Central memory CD8-positive, alpha-beta T cell (primary cell): ENCODE measurements around the gene LGALS1.

ENCODE experiments used
- ATAC-seq: fragments of 150-1000 bp; cut with Tn5 transposase; replicated peaks from 2 replicates; pipeline ENCODE4 v1.10.0; 2022; ENCODE audit warnings: mild to moderate bottlenecking, moderate FRiP score, moderate number of reproducible peaks; ENCODE audit not compliant: poor library complexity, severe bottlenecking; ENCODE audit errors: extremely low read depth
- DNase-seq, 2 donors: peaks; one replicate each; pipeline ENCODE4 v3.0.0; 2021; ENCODE audit warnings: low spot score in 2 of 2
- H3K27ac Mint-ChIP-seq: one replicate; pipeline ENCODE4 v1.8.0; 2022; ENCODE audit warnings: low read depth, mild to moderate bottlenecking, moderate library complexity, mixed read lengths
- H3K27me3 Mint-ChIP-seq: one replicate; pipeline ENCODE4 v1.8.0; 2022; ENCODE audit warnings: mixed read lengths
- H3K36me3 Mint-ChIP-seq: one replicate; pipeline ENCODE4 v1.8.0; 2022; ENCODE audit warnings: mild to moderate bottlenecking, moderate library complexity, mixed read lengths; ENCODE audit not compliant: insufficient read depth
- H3K4me1 Mint-ChIP-seq: one replicate; pipeline ENCODE4 v1.8.0; 2022; ENCODE audit warnings: mixed read lengths
- H3K4me3 Mint-ChIP-seq: one replicate; pipeline ENCODE4 v1.8.0; 2022; ENCODE audit warnings: mild to moderate bottlenecking, moderate library complexity, mixed read lengths
- H3K9me3 Mint-ChIP-seq: one replicate; pipeline ENCODE4 v1.8.0; 2022; ENCODE audit warnings: mixed read lengths

LGALS1 gene

GRCh38 chr22:37675930-37676735 is 697 bp downstream of the LGALS1 start:
- H3K9me3 Mint-ChIP-seq, result no peaks in the 10 kb centered on the region
- no peaks in the 10 kb centered on the region for H3K27me3 Mint-ChIP-seq
- H3K36me3 Mint-ChIP-seq, result peaks cover 19% of the 10 kb centered on the region
- no peak for ATAC-seq
- peak overlapping the region; percentile 88 for H3K4me3 Mint-ChIP-seq
- peaks cover 46% of the 10 kb centered on the region for H3K4me1 Mint-ChIP-seq
- H3K27ac Mint-ChIP-seq, result peak overlapping the region; percentile 94
- no peak for DNase-seq

GRCh38 chr22:37676736-37677492 is 1.5 kb downstream of the LGALS1 start:
- Mint-ChIP-seq H3K36me3 (peaks cover 19% of the 10 kb centered on the region), H3K4me1 (peaks cover 54% of the 10 kb centered on the region), H3K27ac (peak overlapping the region; percentile 94), H3K4me3 (peak overlapping the region; percentile 88), H3K27me3 (no peaks in the 10 kb centered on the region), H3K9me3 (no peaks in the 10 kb centered on the region)
- DNase-seq (peak; percentile 83 to 92), ATAC-seq (peak; percentile 89)

GRCh38 chr22:37677493-37677974 is 2.1 kb downstream of the LGALS1 start:
- ATAC-seq (peak; percentile 74), DNase-seq (no peak)
- Mint-ChIP-seq H3K4me3 (peak overlapping the region; percentile 88), H3K27ac (peak overlapping the region; percentile 94), H3K27me3 (no peaks in the 10 kb centered on the region), H3K9me3 (no peaks in the 10 kb centered on the region), H3K36me3 (peaks cover 18% of the 10 kb centered on the region), H3K4me1 (peaks cover 49% of the 10 kb centered on the region)

- peak overlapping the region; percentile 94 for H3K27ac Mint-ChIP-seq
- H3K4me3 Mint-ChIP-seq, result no peak overlapping the region
- peaks cover 48% of the 10 kb centered on the region for H3K4me1 Mint-ChIP-seq
- no peak for DNase-seq
- H3K36me3 Mint-ChIP-seq, result peaks cover 18% of the 10 kb centered on the region
- H3K27me3 Mint-ChIP-seq, result no peaks in the 10 kb centered on the region
- ATAC-seq, result no peak
- H3K9me3 Mint-ChIP-seq, result no peaks in the 10 kb centered on the region
These were observed 2.9 kb downstream of the LGALS1 start for GRCh38 chr22:37678372-37678771.

GRCh38 chr22:37679670-37680069 is 4.2 kb downstream of the LGALS1 start:
- peak overlapping the region; percentile 26 for H3K4me3 Mint-ChIP-seq

GRCh38 chr22:37680191-37680851 is 4.9 kb downstream of the LGALS1 start:
- ATAC-seq, result no peak
- Mint-ChIP-seq H3K36me3 (peaks cover 18% of the 10 kb centered on the region), H3K27ac (no peak overlapping the region), H3K4me1 (peaks cover 31% of the 10 kb centered on the region), H3K9me3 (no peaks in the 10 kb centered on the region), H3K4me3 (no peak overlapping the region), H3K27me3 (no peaks in the 10 kb centered on the region)
- DNase-seq, result no peak

More at GRCh38 chr22:37679670-37680069, 4.2 kb downstream of the LGALS1 start:
- H3K27me3 Mint-ChIP-seq, result no peaks in the 10 kb centered on the region
- peaks cover 37% of the 10 kb centered on the region for H3K4me1 Mint-ChIP-seq
- peaks cover 18% of the 10 kb centered on the region for H3K36me3 Mint-ChIP-seq
- DNase-seq, result no peak
- no peak for ATAC-seq
- H3K27ac Mint-ChIP-seq, result no peak overlapping the region
- no peaks in the 10 kb centered on the region for H3K9me3 Mint-ChIP-seq

GRCh38 chr22:37681001-37681424 is 5.6 kb downstream of the LGALS1 start:
- no peak overlapping the region for H3K4me3 Mint-ChIP-seq
- H3K4me1 Mint-ChIP-seq, result peaks cover 30% of the 10 kb centered on the region
- H3K27ac Mint-ChIP-seq, result no peak overlapping the region
- DNase-seq (no peak), ATAC-seq (no peak)
- peaks cover 18% of the 10 kb centered on the region for H3K36me3 Mint-ChIP-seq
- no peaks in the 10 kb centered on the region for H3K27me3 Mint-ChIP-seq
- no peaks in the 10 kb centered on the region for H3K9me3 Mint-ChIP-seq

- Mint-ChIP-seq H3K4me3 (no peak overlapping the region), H3K9me3 (no peaks in the 10 kb centered on the region), H3K27me3 (no peaks in the 10 kb centered on the region), H3K27ac (no peak overlapping the region), H3K4me1 (peaks cover 29% of the 10 kb centered on the region), H3K36me3 (peaks cover 20% of the 10 kb centered on the region)
- DNase-seq (peak; percentile 57 to 61), ATAC-seq (no peak)
These were observed 6.2 kb downstream of the LGALS1 start for GRCh38 chr22:37681556-37682049.

- H3K4me3 Mint-ChIP-seq, result peak overlapping the region; percentile 80
These were observed 9.6 kb downstream of the LGALS1 start for GRCh38 chr22:37684803-37685615.

GRCh38 chr22:37686002-37686982 is 10.9 kb downstream of the LGALS1 start, which contains the start of gene NOL12:
TSS of gene NOL12 (plus strand) at chr22:37686343. CDS start at chr22:37686393, 50 bp downstream.
- peaks cover 32% of the 10 kb centered on the region for H3K4me1 Mint-ChIP-seq
- H3K27me3 Mint-ChIP-seq, result no peaks in the 10 kb centered on the region
- DNase-seq (peak; percentile 66 to 68), ATAC-seq (peak; percentile 89)
- no peaks in the 10 kb centered on the region for H3K9me3 Mint-ChIP-seq
- H3K27ac Mint-ChIP-seq, result peak within 1 kb of the TSS; percentile 97
- H3K4me3 Mint-ChIP-seq, result peak within 1 kb of the TSS; percentile 80
- H3K36me3 Mint-ChIP-seq, result peaks cover 19% of the 10 kb centered on the region

More at GRCh38 chr22:37684803-37685615, 9.6 kb downstream of the LGALS1 start:
- H3K36me3 Mint-ChIP-seq, result peaks cover 15% of the 10 kb centered on the region
- H3K27me3 Mint-ChIP-seq, result no peaks in the 10 kb centered on the region
- ATAC-seq (no peak), DNase-seq (no peak)
- no peaks in the 10 kb centered on the region for H3K9me3 Mint-ChIP-seq
- H3K4me1 Mint-ChIP-seq, result peaks cover 37% of the 10 kb centered on the region
- no peak overlapping the region for H3K27ac Mint-ChIP-seq

GRCh38 chr22:37690407-37690806 is 15.0 kb downstream of the LGALS1 start:
- H3K9me3 Mint-ChIP-seq, result no peaks in the 10 kb centered on the region
- H3K27me3 Mint-ChIP-seq, result no peaks in the 10 kb centered on the region
- H3K36me3 Mint-ChIP-seq, result peaks cover 31% of the 10 kb centered on the region
- ATAC-seq (no peak), DNase-seq (no peak)
- peaks cover 26% of the 10 kb centered on the region for H3K4me1 Mint-ChIP-seq
- no peak overlapping the region for H3K4me3 Mint-ChIP-seq
- no peak overlapping the region for H3K27ac Mint-ChIP-seq
